Caki2 (cell line): ENCODE measurements around the gene BCO2. TPM values are rescaled to one million over a fixed set of nuclear protein-coding genes. Genes with fewer than 3 reads are reported as not detected.
A peak's percentile ranks its signal among the peaks of the same experiment; 100 is the strongest.

Experiments used
- DNase-seq: peaks from one replicate; pipeline ENCODE4 v3.0.0-alpha.2; 2015; ENCODE audit warnings: low read depth
- in situ Hi-C: cut with HindIII; loops from 2 replicates; pipeline ENCODE4 v1.10.0; 2016; ENCODE audit warnings: low sequenced_read_pairs, low pct_unique_long_range_greater_than_20kb, mixed read lengths
- total RNA-seq: library from RNA; depleted of rRNA; stranded (reverse); fragments of >200 nt; shearing (Covaris generic); gene quantifications from 2 replicates; pipeline ENCODE4 v1.2.3, GENCODE V29; 2014; ENCODE audit warnings: low replicate concordance

The BCO2 gene
- total RNA-seq, 1 experiment from 2014 or later: 8.9 TPM

GRCh38 chr11:112228706-112229105 is 53.4 kb downstream of the BCO2 start:
- in situ Hi-C loops: no loop called here
- no peak for DNase-seq

GRCh38 chr11:112229159-112229558 is 53.8 kb downstream of the BCO2 start:
- in situ Hi-C loops: no loop called here
- no peak for DNase-seq

- in situ Hi-C loops: no loop called here
- no peak for DNase-seq
These were observed 54.6 kb downstream of the BCO2 start for GRCh38 chr11:112229746-112230433.

GRCh38 chr11:112231952-112232351 is 56.6 kb downstream of the BCO2 start:
- in situ Hi-C loops: no loop called here
- DNase-seq: no peak

- in situ Hi-C loops: no loop called here
These were observed 60.6 kb downstream of the BCO2 start for GRCh38 chr11:112235750-112236390.

GRCh38 chr11:112237451-112237850 is 62.1 kb downstream of the BCO2 start:
- DNase-seq: no peak
- in situ Hi-C loops: no loop called here

More at GRCh38 chr11:112235750-112236390, 60.6 kb downstream of the BCO2 start:
- DNase-seq: no peak

- no peak for DNase-seq
- in situ Hi-C loops: no loop called here
These were observed 62.7 kb downstream of the BCO2 start for GRCh38 chr11:112238041-112238440.

- in situ Hi-C loops: no loop called here
These were observed 66.2 kb downstream of the BCO2 start for GRCh38 chr11:112241486-112241885.

GRCh38 chr11:112247201-112247600 is 71.9 kb downstream of the BCO2 start:
- peak; percentile 16 for DNase-seq
- in situ Hi-C loops: no loop called here

More at GRCh38 chr11:112241486-112241885, 66.2 kb downstream of the BCO2 start:
- no peak for DNase-seq

- in situ Hi-C loops: no loop called here
- DNase-seq: no peak
These were observed 72.9 kb downstream of the BCO2 start for GRCh38 chr11:112248201-112248600.

GRCh38 chr11:112249871-112250610 is 74.7 kb downstream of the BCO2 start:
- no peak for DNase-seq
- in situ Hi-C loops: no loop called here

GRCh38 chr11:112253605-112254242 is 78.4 kb downstream of the BCO2 start:
- in situ Hi-C loops: no loop called here
- DNase-seq: no peak

- peak; percentile 16 for DNase-seq
- in situ Hi-C loops: no loop called here
These were observed 79.9 kb downstream of the BCO2 start for GRCh38 chr11:112255067-112255720.

- in situ Hi-C loops: no loop called here
- no peak for DNase-seq
These were observed 85.2 kb downstream of the BCO2 start, which contains the start of gene PLET1 for GRCh38 chr11:112260490-112260889. TSS of gene PLET1 (minus strand) at chr11:112260860. CDS start at chr11:112260589, 271 bp downstream.

GRCh38 chr11:112265659-112266409 is 90.5 kb downstream of the BCO2 start:
- no peak for DNase-seq
- in situ Hi-C loops: no loop called here

GRCh38 chr11:112266410-112266778 is 91.1 kb downstream of the BCO2 start:
- DNase-seq: no peak
- in situ Hi-C loops: no loop called here

- in situ Hi-C loops: no loop called here
These were observed 91.9 kb downstream of the BCO2 start for GRCh38 chr11:112267188-112267591.

GRCh38 chr11:112268406-112268805 is 93.1 kb downstream of the BCO2 start:
- DNase-seq: no peak
- in situ Hi-C loops: no loop called here

More at GRCh38 chr11:112267188-112267591, 91.9 kb downstream of the BCO2 start:
- DNase-seq: no peak
